Stomach smooth muscle (tissue), 2 donors: ENCODE data around the gene HOXD8.

Experiments
- H3K27ac ChIP-seq: one replicate; pipeline ENCODE4 v1.7.0; 2013; ENCODE audit warnings: mild to moderate bottlenecking, low read length, inconsistent platforms
- H3K27me3 ChIP-seq, 2 donors: one replicate each; pipeline ENCODE4 v1.7.0; 2013; ENCODE audit warnings: low read length in 2 of 2; ENCODE audit not compliant: insufficient read depth in 2 of 2, control insufficient read depth in 1 of 2
- H3K36me3 ChIP-seq, 2 donors: one replicate each; pipeline ENCODE4 v1.7.0; 2013; ENCODE audit warnings: low read length in 2 of 2; ENCODE audit not compliant: control insufficient read depth in 2 of 2, insufficient read depth in 2 of 2
- H3K4me1 ChIP-seq: one replicate; pipeline ENCODE4 v1.7.0; 2013; ENCODE audit warnings: low read length; ENCODE audit not compliant: control insufficient read depth, insufficient read depth
- H3K4me3 ChIP-seq, 2 donors: one replicate each; pipeline ENCODE4 v1.7.0; 2013; ENCODE audit warnings: low read length in 2 of 2
- H3K9ac ChIP-seq, 2 donors: one replicate each; pipeline ENCODE4 v1.7.0; 2013; ENCODE audit warnings: low read length in 2 of 2, mild to moderate bottlenecking in 1 of 2
- H3K9me3 ChIP-seq, 2 donors: one replicate each; pipeline ENCODE4 v1.7.0; 2013; ENCODE audit warnings: low read length in 2 of 2; ENCODE audit not compliant: control insufficient read depth in 2 of 2
- donor health status: healthy.
- donor health status: Pancreatic carcinoma.

Gene HOXD8

GRCh38 chr2:176174824-176175708 is 45.6 kb downstream of the HOXD8 start:
- H3K9ac ChIP-seq = no peak overlapping the region
- H3K27me3 ChIP-seq = peaks cover 73 to 94% of the 10 kb centered on the region in 2 donors
- H3K27ac ChIP-seq = no peak overlapping the region
- no peaks in the 10 kb centered on the region for H3K36me3 ChIP-seq
- H3K4me1 ChIP-seq = peaks cover 15% of the 10 kb centered on the region
- H3K4me3 ChIP-seq = peak overlapping the region in 1 of 2 donors; percentile 35
- H3K9me3 ChIP-seq = no peaks in the 10 kb centered on the region

DNA sequence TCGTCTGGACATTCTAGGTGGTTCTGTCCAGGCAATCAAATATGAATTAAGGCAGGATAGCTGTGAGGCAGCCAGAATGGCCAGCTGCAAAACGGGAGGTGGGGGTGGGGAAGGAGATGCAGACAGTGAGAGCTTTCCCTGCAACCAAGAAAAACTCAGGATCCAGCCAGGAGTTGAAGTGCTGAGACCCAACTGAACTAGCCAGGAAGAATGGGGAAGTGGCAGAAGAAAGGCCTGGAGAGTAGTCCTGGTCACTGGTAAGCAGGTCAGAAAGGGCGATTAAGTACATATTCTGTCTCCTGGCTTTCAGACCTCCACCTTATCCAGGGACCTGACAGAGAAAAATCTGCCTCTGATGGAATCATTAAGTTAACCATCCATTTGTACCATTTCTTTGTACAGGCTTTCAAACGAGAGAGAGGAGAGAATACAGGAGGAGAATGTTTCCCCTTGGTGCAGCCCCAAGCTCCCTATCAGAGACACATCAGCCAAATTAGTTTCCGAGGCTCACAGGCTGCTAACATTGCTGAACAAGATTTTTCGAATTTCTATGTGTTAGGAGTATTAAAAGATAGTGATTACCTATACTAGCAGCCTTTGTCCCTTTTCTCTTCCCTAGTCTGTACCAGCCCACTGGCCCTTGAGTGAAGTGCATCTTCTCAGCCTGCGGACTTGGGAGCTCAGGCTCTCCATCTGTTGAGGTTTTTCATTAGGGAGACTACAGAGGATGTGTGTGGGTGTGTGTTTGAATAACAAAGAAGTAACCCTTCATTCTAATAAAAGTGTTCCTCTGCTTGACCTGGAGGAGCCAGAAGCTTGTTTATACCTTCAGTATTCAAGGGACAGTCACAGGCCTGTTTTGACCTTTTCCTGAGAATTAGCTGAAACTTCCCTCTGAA is 46.5 kb downstream of the HOXD8 start:
- no peak overlapping the region for H3K9ac ChIP-seq
- no peak overlapping the region for H3K4me3 ChIP-seq
- peaks cover 15% of the 10 kb centered on the region for H3K4me1 ChIP-seq
- no peaks in the 10 kb centered on the region for H3K9me3 ChIP-seq
- no peaks in the 10 kb centered on the region for H3K36me3 ChIP-seq
- no peak overlapping the region for H3K27ac ChIP-seq
- H3K27me3 ChIP-seq = peaks cover 66 to 90% of the 10 kb centered on the region in 2 donors

- no peak overlapping the region for H3K9ac ChIP-seq
- H3K27me3 ChIP-seq = peaks cover 57 to 76% of the 10 kb centered on the region in 2 donors
Observed at GRCh38 chr2:176177580-176178037, 48.1 kb downstream of the HOXD8 start.

DNA sequence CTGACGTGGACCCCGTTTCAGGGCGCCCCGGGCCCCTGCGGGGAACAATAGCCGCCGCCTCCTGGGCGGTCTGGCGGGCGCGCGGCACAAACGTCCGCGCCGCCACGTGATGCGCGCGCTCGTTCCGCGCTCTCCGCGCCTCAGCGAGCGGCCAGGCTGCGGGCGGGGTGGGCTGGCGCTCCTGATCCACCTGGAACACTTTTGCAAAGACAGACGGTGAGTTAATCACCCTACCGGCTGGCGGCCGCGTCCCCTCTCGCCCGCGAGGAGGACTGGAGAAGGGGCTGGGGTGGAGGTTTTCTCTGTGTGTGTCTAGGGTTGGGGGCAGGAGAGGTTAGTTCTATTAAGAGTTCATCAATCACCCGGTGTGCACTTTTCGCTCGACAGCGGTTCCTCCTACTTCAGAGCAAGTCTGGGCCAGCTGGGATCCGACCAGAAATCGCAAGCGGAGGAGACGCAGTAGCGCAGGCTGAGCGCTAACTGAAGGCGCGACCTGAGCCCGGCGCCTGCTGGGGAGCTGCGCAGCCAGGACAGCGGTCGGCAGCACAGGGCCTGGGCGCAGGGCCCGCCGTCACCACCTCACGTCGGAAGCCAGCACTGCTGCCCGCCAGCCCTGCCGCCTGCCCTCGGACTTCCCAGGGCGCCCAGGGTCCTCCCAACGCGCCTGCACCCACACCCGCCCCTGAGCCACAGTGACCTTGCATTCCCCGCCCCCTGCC is 48.7 kb downstream of the HOXD8 start:
- Histone ChIP-seq H3K36me3 (no peaks in the 10 kb centered on the region), H3K27me3 (peaks cover 52 to 73% of the 10 kb centered on the region in 2 donors), H3K4me3 (peak overlapping the region; percentile 8 to 47), H3K9ac (no peak overlapping the region), H3K9me3 (no peaks in the 10 kb centered on the region), H3K27ac (no peak overlapping the region), H3K4me1 (peaks cover 5% of the 10 kb centered on the region)

More at GRCh38 chr2:176177580-176178037, 48.1 kb downstream of the HOXD8 start:
- Histone ChIP-seq H3K4me3 (no peak overlapping the region), H3K9me3 (no peaks in the 10 kb centered on the region), H3K4me1 (peaks cover 5% of the 10 kb centered on the region), H3K36me3 (no peaks in the 10 kb centered on the region), H3K27ac (no peak overlapping the region)

DNA sequence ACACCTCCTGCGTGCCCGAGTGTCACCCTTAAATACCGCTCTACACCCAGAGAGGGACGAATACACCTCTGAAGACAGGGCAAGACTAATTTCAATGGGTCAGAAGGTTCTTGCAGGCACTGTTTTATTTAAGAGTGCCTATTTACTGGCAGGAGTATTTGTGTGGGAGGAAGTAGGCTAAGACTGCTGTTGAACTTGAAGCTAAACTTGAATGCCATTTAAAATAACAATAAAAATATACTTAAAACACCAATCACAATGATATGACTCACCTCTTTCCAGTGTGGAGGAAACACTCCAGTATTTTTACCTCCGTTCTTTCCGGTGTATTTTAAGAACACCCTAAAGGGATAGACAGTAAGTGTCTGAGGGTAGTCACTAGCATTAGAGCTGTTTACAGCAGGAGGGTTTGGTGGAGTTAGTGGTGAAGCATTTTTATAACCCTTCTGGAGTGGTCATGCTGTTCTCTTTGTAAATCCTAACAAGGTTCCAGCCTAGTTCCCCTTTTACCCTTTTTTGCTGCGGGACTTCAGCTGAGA is 49.3 kb downstream of the HOXD8 start:
- H3K27ac ChIP-seq = no peak overlapping the region
- no peaks in the 10 kb centered on the region for H3K9me3 ChIP-seq
- no peaks in the 10 kb centered on the region for H3K36me3 ChIP-seq
- H3K4me1 ChIP-seq = peaks cover 5% of the 10 kb centered on the region
- no peak overlapping the region for H3K9ac ChIP-seq
- H3K27me3 ChIP-seq = peaks cover 52 to 66% of the 10 kb centered on the region in 2 donors
- no peak overlapping the region for H3K4me3 ChIP-seq

DNA sequence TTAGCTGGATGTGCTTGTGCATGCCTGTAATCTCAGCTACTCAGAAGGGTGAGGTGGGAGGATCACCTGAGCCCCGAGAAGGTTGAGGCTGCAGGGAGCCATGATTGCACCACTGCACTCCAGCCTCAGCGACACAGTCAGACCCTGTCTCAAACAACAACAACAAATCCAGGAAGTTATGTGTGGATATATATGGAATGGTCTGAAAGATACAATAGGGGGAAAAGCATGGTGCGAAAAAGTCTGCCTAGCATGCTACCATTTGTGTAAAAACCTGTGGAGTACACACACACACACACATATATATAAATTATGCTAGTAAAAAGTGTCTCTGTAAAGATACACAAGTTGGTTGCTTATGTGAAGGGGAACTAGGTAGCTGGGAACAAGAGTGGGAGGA is 52.0 kb downstream of the HOXD8 start:
- no peak overlapping the region for H3K9ac ChIP-seq
- no peaks in the 10 kb centered on the region for H3K36me3 ChIP-seq
- peaks cover 36 to 49% of the 10 kb centered on the region in 2 donors for H3K27me3 ChIP-seq
- H3K4me1 ChIP-seq = no peaks in the 10 kb centered on the region
- no peak overlapping the region for H3K27ac ChIP-seq
- H3K9me3 ChIP-seq = no peaks in the 10 kb centered on the region
- no peak overlapping the region for H3K4me3 ChIP-seq
